ENCODE measurements around the gene ADAMTS7. TPM values are rescaled to one million over a fixed set of nuclear protein-coding genes. Genes with fewer than 3 reads are reported as not detected.
"Not testable (repeated sequence)": the region's sequence is repeated elsewhere in the genome, so short reads cannot be mapped to it uniquely, and the experiment has no call there.

The ADAMTS7 gene
- total and polyA plus RNA-seq, 2 of the 8 experiments (the other 6 are each of a cell fraction or from before 2014, with no cell fraction given): 27.9 to 45.2 TPM

DNA sequence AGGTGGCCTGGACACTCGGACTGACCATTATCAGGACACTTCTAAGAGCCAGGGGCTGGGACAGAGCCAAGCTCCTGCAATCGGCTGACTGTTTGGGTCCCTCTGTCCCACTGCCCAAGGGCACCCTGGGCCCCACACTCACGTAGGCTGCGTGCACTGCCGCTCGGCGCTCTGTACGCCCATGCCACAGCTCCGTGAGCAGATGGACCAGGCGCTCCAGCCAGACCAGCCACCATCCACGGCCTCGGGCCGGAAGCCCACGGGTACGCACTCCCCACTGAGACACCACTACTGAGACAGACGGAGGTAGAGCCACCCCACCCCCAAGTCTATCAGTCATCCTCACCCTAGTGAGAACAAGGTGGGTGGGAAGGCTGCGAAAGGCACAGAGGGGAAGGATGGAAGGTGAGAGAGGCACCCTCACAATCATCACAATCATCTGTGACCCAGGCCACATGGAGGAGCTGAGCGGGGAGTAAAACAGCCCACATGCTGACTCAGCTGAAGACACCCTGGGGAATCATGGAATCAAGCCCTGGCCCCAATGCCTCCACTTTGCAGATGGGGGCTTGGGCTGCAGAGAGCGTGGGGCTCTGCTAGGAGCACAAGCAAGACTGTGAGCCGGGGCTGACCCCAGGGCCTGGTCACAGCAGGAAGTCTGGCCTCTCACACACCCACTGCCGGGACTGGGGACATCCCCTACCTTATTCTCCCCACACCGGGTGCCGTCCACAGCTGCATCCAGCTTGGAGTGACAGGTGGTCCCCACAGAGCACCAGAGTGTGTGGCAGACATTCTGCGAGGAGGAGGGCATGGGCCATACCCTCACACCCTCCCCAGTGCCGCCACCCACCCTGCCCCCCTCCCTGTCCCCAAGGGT lies 35.0 kb downstream of the ADAMTS7 start:
- FAIRE-seq; H2BK20ac ChIP-seq (ENCODE audit: low read length); H3K18ac ChIP-seq (ENCODE audit: extremely low read depth, low read length); H3K4me1 ChIP-seq (replicated peaks in 1 of 4; ENCODE audit: control insufficient read depth in 3 of 4, insufficient read depth in 4 of 4, low read length in 3 of 4); H3K9me3 ChIP-seq (ENCODE audit: insufficient read depth in 2 of 2, low read depth in 1 of 2, low read length in 1 of 2); H3K4ac ChIP-seq (replicated peaks; ENCODE audit: insufficient read length, low read depth, low read length); H3K9ac ChIP-seq (replicated peaks in 1 of 4; ENCODE audit: extremely low read depth in 1 of 4, low read depth in 3 of 4, low read length in 3 of 4); H3K79me2 ChIP-seq (ENCODE audit: control insufficient read depth in 1 of 2, insufficient read depth in 2 of 2, low read length in 2 of 2); CTCF ChIA-PET (ENCODE audit: partially characterized antibody); H3K36me3 ChIP-seq (ENCODE audit: control insufficient read depth in 2 of 4, insufficient read depth in 4 of 4, low read length in 3 of 4); H4K5ac ChIP-seq (ENCODE audit: insufficient read length, low read depth, low read length); H4K8ac ChIP-seq (ENCODE audit: extremely low read depth, insufficient read depth, low read length); H2BK15ac ChIP-seq (ENCODE audit: low read length); H2AK5ac ChIP-seq (ENCODE audit: low read depth, low read length); H3K4me2 ChIP-seq (ENCODE audit: insufficient read depth in 1 of 2, low read depth in 2 of 2, low read length in 2 of 2); H3K56ac ChIP-seq (replicated peaks; ENCODE audit: insufficient read length, low read depth, low read length); H2AFZ ChIP-seq (ENCODE audit: low read length); H3K4me3 ChIP-seq (ENCODE audit: extremely low read depth in 1 of 4, insufficient read depth in 2 of 4, low read depth in 3 of 4, low read length in 4 of 4); H3K14ac ChIP-seq (ENCODE audit: insufficient read length); H3K27me3 ChIP-seq (replicated peaks in 1 of 4; ENCODE audit: control insufficient read depth in 3 of 4, extremely low read depth in 1 of 4, insufficient read depth in 3 of 4, low read length in 3 of 4); H2BK120ac ChIP-seq (replicated peaks; ENCODE audit: low read depth, low read length); H2BK12ac ChIP-seq (ENCODE audit: low read depth, low read length); H4K91ac ChIP-seq (replicated peaks; ENCODE audit: insufficient read length, low read length); H3K23ac ChIP-seq (ENCODE audit: insufficient read length); DNase-seq (ENCODE audit: low read depth in 1 of 2, low spot score in 2 of 2); H3K79me1 ChIP-seq (ENCODE audit: low read depth, low read length); POLR2A ChIA-PET (ENCODE audit: partially characterized antibody); H4K20me1 ChIP-seq (replicated peaks in 1 of 2; ENCODE audit: control insufficient read depth in 1 of 2, insufficient read depth in 2 of 2, low read length in 2 of 2); H2BK5ac ChIP-seq (ENCODE audit: low read depth, low read length); H3K23me2 ChIP-seq (ENCODE audit: low read depth, low read length); H3K27ac ChIP-seq (ENCODE audit: low read depth, low read length): not testable (repeated sequence)
- 92% methylated on average over 18 of the region's 25 CpGs; no CpG with 5 or more reads in 1 of the 2 experiments for WGBS, 2 experiments (ENCODE audit: extremely low coverage in 1 of 2, insufficient coverage in 1 of 2, insufficient read length in 1 of 2, insufficient replicate concordance in 2 of 2, low coverage in 1 of 2, low lambda C conversion rate in 2 of 2, missing lambda C conversion rate in 1 of 2)

All from H1 (cell line).